Transverse colon (tissue), 4 donors: ENCODE results near the gene IGSF9B.

Experiments
- CTCF ChIP-seq, 5 experiments: fragments of 200-600 bp in 3 of 5; fragments of 450-650 bp in 2 of 5; sonication (generic) in 3 of 5; IDR thresholded peaks; 1 replicate in 2 of 5; 2 replicates in 3 of 5; pipeline ENCODE4 v1.5.1; 2016 to 2017; ENCODE audit warnings: antibody characterized with exemption in 5 of 5, inconsistent platforms in 3 of 5, mild to moderate bottlenecking in 2 of 5, moderate library complexity in 1 of 5
- POLR2AphosphoS5 ChIP-seq, 3 donors: sonication (generic); formaldehyde crosslinking; IDR thresholded peaks; one replicate each; pipeline ENCODE4 v1.6.1; 2016; ENCODE audit warnings: antibody characterized with exemption in 3 of 3

DNA sequence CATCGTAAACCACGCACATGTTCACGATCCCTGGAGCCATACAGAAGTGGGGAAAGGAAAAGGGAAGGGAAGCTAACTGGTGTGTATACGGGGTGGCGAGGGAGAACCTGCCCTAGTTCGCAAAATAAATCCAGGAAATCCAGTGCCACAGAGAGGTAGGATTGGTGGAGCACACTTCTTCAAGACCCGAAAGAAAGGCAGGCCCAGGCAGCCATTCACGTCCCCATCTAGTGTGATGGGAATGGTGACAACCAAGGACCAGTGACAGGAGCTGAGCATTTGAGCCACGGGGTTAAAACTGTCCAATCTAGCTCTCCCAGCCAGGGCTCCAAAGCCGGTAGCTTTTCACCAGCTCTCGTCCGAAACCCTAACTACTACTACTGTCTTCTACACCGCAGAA lies 53.7 kb downstream of the IGSF9B start:
- TF ChIP-seq CTCF (IDR thresholded peaks at IDR 0.05): no peak
- TF ChIP-seq POLR2AphosphoS5 (IDR thresholded peaks at IDR 0.05): no peak
